CD4-positive, alpha-beta T cell treated with Interleukin-10 for 1 hour (primary cell): ENCODE results near the gene AKAP13.
"Not testable (repeated sequence)": the region's sequence is repeated elsewhere in the genome, so short reads cannot be mapped to it uniquely, and the experiment has no call there.

ENCODE experiments used
- DNase-seq: peaks from one replicate; pipeline ENCODE4 v3.0.0-alpha.2; 2020

Gene AKAP13

GRCh38 chr15:85454403-85454802, 74.0 kb downstream of the AKAP13 start:
- no peak for DNase-seq

- no peak for DNase-seq
These were observed 75.5 kb downstream of the AKAP13 start for GRCh38 chr15:85455891-85456290.

- DNase-seq = no peak
These were observed 76.4 kb downstream of the AKAP13 start for GRCh38 chr15:85456798-85457197.

- DNase-seq = no peak
These were observed 77.1 kb downstream of the AKAP13 start for GRCh38 chr15:85457392-85457968.

- DNase-seq = no peak
These were observed 78.4 kb downstream of the AKAP13 start for GRCh38 chr15:85458764-85459163.

DNA sequence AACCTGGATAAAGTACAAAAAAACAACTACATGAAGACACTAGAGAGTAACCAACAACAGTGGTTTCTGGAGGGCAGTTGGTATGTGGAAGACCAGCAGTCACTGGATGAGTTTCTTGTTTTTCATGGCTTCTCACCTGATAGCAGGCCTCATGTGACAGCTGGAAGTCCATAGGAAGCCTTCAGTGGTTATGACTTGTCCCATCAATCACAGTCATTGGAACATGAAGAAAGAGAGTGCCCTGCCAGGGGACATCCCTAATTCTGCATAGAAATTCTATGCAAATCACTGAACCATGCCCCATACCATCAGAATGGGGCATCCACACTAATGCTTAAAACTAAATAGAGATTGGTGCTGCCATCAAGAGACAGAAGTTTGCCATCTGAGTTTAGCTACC, 81.6 kb downstream of the AKAP13 start:
- no peak for DNase-seq

GRCh38 chr15:85463276-85463892, 83.0 kb downstream of the AKAP13 start:
- no peak for DNase-seq

DNA sequence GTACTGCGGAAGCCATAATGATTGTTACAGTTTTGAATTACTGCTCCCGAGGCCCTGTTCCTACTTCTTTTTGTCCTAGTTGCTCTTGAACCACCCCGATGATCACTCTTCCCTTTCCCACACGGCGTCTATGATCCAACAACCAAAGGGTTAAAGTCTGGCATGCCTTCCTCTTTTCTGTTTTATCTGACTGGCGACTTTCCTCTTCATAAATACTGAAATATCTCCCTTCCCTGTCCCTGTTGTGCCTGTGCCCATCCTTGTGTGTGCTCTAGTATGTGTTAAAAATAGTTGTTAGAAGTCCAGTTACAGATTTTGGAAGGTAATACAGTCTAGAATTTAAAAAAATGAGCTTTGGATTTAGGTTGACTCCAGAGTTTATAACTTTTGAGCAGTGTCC, 83.6 kb downstream of the AKAP13 start:
- DNase-seq = no peak

GRCh38 chr15:85464471-85464870, 84.1 kb downstream of the AKAP13 start:
- no peak for DNase-seq

GRCh38 chr15:85470563-85471271, 90.3 kb downstream of the AKAP13 start:
- DNase-seq = no peak

- no peak for DNase-seq
These were observed 91.9 kb downstream of the AKAP13 start for GRCh38 chr15:85472349-85472748.

DNA sequence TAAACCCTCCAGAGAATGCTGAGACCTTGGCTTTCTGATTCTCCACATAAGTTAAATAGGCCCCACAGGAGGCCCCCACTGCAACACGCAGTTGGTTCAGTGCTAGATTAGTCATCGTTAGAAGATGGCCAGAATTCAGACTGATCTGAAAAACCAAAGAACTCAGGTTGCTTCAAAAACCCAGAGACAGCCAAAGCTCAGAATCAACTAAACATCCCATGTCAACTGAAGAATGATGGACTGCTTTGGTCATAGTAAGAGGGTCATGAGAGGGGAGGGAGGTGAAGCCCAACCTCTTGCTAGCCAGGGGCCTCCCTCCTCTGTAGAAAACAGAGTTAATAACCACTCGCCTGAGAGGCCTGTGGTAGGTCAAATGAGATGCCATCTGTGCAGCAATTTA, 93.1 kb downstream of the AKAP13 start:
- DNase-seq = no peak

DNA sequence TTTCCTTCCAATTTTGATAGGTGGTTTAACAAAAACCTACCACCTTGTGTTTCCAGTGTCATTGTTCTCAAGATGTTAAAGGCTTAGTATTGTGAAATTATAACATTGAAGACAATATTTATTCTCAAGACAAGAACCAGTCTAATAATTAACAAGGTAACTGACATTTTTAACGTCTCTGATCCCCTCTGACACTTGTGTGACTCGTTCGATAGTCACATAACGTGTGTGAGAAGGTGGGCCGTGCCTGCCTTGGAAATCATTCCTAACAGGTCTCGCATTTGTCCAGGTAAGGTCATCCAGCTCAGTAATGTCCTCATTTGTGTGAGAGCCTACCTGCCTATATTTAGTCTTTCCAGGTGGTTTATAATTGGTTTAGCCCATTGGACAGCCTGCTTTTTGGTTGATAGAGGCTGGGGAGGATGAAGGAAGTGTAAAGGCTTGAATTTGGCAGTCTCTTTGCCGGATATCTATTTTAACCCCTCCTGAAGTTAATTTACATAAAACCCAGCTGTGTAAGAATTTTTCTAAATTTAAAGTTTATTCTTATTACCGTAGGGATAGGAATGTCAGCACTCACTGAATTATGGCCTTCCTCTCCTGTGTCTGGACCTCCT, 94.4 kb downstream of the AKAP13 start:
- no peak for DNase-seq

GRCh38 chr15:85475317-85475701, 94.9 kb downstream of the AKAP13 start:
- no peak for DNase-seq

GRCh38 chr15:85475711-85476110, 95.3 kb downstream of the AKAP13 start:
- no peak for DNase-seq

DNA sequence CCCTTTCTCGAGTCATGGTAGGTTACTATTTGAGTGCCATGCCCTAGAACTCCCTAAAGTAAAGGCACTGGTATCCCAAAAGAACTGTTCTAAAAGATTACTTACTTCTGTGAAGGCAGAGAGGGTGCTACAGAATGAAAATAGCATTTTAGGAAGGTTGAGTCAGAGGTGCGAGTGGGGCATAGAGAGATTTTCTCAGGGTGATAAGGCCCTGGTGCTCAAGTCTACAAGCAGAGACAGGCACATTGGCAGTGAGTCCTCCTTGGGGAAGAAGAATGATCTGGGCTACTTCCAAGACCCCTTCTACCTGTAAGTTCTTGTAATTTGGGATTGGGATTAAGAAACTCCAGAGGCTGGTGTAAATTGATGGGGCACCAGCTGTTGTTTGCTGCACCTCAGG, 96.7 kb downstream of the AKAP13 start:
- DNase-seq = no peak

- no peak for DNase-seq
These were observed 97.3 kb downstream of the AKAP13 start for GRCh38 chr15:85477730-85478129.

DNA sequence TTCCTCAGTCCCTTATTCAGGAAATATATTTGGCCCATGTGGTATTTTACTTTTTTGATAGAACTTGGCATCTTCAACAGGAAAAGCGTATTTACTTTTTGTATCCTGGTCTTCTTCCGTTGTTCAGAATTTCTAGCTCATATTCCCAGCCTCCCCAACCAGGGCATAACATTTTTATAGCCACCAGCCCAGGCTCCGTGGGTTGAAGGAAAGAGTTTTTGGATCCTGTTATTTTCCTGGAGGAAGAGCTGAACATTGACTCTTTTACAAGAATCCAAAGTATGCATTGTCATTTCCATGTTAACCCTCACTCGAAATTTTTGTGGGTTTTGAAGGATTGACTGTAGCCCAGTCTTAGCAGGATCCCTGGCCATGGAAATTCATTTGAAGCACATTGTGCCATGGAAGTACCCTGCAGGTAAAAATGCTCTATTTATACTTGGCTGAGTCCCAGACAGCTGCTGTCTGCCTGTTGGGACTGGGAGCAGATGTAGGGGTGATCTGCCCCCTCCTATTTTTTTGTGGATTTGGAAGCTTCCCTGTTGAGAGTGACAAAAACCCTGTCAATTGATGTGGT, 98.8 kb downstream of the AKAP13 start:
- no peak for DNase-seq

DNA sequence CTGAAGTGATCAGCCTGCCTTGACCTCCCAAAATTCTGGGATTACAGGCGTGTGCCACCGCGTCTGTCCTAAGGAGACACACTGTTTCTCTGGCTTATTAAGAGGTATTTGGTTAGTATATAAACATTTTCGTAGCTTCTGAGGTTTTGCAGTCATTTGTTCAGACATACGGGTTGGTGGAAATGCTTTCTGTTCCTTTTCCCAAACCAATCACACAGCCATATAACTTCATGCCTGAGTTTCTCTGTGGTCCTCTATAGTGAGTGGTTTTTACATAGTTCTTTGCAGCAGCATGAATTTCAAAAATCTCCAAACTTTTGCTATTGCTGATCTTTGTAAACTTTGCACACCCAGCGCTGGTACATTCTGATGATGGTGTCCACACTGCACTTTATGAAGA, 100.5 kb downstream of the AKAP13 start:
- DNase-seq = no peak

DNA sequence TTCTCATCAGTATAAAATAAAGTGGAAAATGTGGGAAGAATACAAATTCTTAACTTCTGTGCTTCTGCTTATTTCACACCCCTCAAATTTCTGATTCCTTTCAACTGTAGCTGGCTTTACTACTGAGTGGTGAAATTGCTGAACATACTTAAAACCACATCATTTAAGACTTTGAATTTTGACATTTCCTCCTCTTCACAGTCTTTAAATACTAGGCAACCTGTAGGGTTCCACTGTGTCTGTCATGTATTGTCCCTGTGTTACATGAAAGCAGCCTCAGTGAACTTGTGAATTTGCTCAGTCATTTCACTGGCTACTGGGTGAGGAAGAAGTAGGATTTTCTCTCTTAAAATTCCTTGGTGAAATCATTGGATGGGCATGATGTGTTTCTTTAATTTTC, 101.1 kb downstream of the AKAP13 start:
- DNase-seq = not testable (repeated sequence)

DNA sequence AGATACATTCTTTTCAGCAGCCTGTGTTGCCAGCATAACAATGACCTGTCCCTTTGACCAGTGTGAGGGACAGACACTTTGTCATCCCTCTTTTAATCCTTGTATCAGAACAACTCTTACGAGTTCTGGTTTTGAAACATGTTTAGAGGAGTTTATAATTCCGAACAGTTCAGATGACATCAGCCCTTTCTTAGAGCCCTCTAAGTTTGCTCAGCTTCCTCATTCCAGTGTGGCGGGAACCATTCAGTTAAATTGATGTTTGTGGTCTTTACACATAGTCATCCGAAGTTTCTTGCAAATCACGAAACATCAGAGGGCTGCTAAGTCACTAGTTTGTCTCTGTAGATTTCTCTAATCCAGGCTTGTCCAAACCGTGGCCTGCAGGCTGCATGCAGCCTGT, 102.5 kb downstream of the AKAP13 start:
- no peak for DNase-seq

DNA sequence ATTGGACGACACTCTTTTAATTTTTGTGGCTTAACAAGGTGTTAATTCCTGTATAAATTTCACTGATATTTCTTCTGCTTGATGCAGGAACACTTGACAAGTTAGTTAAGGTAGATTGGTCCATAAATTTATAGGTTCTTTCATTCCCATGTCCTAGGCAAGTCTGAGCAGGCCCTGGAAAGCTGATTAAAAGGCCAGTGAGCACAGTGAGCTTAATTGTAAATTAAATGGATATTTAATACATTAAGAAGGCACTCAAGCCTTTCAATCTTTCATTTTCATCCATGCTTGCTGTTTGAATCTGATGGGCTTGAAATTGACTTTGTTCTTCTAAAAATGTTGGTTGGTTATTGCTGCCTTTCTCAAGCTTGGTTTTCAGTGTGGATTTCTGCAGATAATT, 103.6 kb downstream of the AKAP13 start:
- DNase-seq = not testable (repeated sequence)

GRCh38 chr15:85484923-85485322, 104.5 kb downstream of the AKAP13 start:
- not testable (repeated sequence) for DNase-seq
